GM13977 (cell line): ENCODE data around the gene MUC5B.

ENCODE experiments used
- DNase-seq: peaks from one replicate; pipeline ENCODE4 v3.0.0; 2012; ENCODE audit warnings: low spot score
- CTCF ChIP-seq: IDR thresholded peaks from 2 replicates; pipeline ENCODE4 v1.5.1; 2012; ENCODE audit warnings: mild to moderate bottlenecking, control low read depth; ENCODE audit not compliant: insufficient read depth; ENCODE audit errors: extremely low read depth, missing control alignments
- in situ Hi-C: fragments of 300-500 bp; cut with MboI; formaldehyde crosslinking; loops from one replicate; pipeline ENCODE4 v1.12.0; 2022; ENCODE audit warnings: low sequenced_read_pairs, low pct_unique_long_range_greater_than_20kb, mixed read lengths, inconsistent platforms; ENCODE audit not compliant: unreplicated experiment

MUC5B gene

GRCh38 chr11:1224491-1225385 is 1.9 kb downstream of the MUC5B start:
- in situ Hi-C loops: no loop called here
- DNase-seq: no peak
- TF ChIP-seq CTCF: no peak

- in situ Hi-C loops: no loop called here
- no peak for DNase-seq
- TF ChIP-seq CTCF: no peak
Measured at GRCh38 chr11:1225386-1226225, 2.7 kb downstream of the MUC5B start.

- in situ Hi-C loops: no loop called here
- peak; percentile 19 for TF ChIP-seq CTCF
- no peak for DNase-seq
Measured at GRCh38 chr11:1226226-1226985, 3.5 kb downstream of the MUC5B start.

- DNase-seq: no peak
- TF ChIP-seq CTCF: no peak
- in situ Hi-C loops: no loop called here
Measured at GRCh38 chr11:1226986-1227550, 4.2 kb downstream of the MUC5B start.

- in situ Hi-C loops: no loop called here
- TF ChIP-seq CTCF: no peak
- DNase-seq: no peak
Measured at GRCh38 chr11:1227551-1228100, 4.8 kb downstream of the MUC5B start.
